GM13977 (cell line): ENCODE measurements around the gene CSRP1.

ENCODE experiments used
- DNase-seq: peaks from one replicate; pipeline ENCODE4 v3.0.0; 2012; ENCODE audit warnings: low spot score
- in situ Hi-C: fragments of 300-500 bp; cut with MboI; formaldehyde crosslinking; loops from one replicate; pipeline ENCODE4 v1.12.0; 2022; ENCODE audit warnings: low sequenced_read_pairs, low pct_unique_long_range_greater_than_20kb, mixed read lengths, inconsistent platforms; ENCODE audit not compliant: unreplicated experiment
- TF ChIP-seq, protein P1 (sequence below): IDR thresholded peaks from 2 replicates; pipeline ENCODE4 v1.5.1; 2012; ENCODE audit warnings: mild to moderate bottlenecking, control low read depth; ENCODE audit not compliant: insufficient read depth; ENCODE audit errors: extremely low read depth, missing control alignments

The CSRP1 gene

DNA sequence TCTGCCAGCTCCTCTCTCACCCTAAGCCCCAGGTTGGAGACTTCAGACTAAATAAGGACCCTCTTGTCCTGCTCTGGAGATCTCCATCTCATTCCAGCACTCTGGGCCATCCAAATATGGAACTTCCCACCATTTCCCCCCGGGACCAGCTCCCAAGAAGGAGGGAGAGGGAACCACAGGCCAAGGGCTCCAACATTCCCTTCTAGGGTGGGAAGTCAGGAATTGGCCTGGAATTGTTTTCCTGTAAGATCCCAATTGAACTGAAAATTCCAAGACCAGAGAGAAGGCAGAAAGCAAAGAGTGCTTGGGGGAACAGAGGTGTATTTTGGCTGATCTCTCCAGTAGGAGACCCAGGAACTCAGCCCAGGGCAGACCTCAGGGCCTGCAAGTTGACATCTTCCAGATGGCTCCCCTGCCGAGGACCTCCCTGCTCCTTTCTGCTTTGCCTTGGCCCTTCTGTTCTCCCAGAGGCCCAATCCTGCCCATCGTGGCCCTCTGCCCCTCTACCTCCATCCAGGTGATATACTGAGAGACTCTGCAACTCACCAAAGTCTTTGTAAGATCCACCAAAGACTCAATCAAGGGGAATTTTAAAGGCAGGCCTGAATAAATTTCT is 14.9 kb downstream of the CSRP1 start:
- TF ChIP-seq, protein P1, sequence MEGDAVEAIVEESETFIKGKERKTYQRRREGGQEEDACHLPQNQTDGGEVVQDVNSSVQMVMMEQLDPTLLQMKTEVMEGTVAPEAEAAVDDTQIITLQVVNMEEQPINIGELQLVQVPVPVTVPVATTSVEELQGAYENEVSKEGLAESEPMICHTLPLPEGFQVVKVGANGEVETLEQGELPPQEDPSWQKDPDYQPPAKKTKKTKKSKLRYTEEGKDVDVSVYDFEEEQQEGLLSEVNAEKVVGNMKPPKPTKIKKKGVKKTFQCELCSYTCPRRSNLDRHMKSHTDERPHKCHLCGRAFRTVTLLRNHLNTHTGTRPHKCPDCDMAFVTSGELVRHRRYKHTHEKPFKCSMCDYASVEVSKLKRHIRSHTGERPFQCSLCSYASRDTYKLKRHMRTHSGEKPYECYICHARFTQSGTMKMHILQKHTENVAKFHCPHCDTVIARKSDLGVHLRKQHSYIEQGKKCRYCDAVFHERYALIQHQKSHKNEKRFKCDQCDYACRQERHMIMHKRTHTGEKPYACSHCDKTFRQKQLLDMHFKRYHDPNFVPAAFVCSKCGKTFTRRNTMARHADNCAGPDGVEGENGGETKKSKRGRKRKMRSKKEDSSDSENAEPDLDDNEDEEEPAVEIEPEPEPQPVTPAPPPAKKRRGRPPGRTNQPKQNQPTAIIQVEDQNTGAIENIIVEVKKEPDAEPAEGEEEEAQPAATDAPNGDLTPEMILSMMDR, result no peak
- DNase-seq, result no peak
- in situ Hi-C loops, result no loop called here

DNA sequence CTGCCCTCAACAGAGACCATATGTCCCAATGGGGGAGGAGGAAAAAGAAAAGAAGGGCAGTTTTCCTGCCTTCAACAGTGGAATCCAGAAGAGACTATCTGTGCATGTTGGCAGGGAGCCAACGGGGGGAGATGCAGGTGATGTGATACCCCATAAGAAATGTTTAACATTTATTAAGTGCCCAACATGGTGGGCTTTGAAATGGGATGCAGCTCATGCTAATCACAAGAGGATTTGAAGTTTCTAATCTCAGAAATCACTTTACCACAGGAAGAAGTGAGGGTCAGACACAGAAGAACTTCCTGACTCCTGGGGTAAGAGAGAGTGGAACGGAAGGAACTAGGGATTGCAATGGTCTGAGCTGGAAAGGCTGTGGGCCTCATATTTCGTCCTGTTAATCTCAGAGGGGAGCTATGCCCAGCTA is 16.2 kb downstream of the CSRP1 start:
- TF ChIP-seq, protein P1, result no peak

DNA sequence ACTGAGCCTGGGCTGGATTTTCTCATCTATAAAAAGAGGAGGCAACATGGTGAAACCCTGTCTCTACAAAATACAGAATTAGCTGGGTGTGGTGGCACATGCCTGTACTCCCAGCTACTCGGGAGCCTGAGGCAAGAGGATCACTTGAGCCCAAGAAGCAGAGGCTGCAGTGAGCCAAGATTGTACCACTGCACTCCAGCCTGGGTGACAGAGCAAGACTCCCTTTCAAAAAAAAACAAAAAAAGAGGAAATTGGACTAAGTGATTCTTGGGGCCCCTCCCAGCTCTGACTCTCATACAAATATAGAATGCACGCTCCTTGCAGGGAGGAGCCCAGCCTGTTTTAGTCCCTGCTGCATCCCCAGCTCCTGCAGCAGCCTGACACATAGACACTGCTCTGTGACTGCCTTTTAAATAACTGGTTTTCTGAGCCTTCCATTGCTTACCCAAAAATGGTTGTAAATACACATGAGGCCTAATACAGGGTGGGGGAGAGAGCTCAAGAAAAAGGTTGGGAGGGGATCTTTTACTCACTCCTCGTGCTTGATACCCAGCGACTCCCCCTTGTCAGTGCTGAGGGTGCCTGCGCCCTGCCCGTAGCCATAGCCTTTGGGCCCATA is 17.2 kb downstream of the CSRP1 start:
- no peak for DNase-seq
- in situ Hi-C loops, result no loop called here

More for the DNA sequence above, 16.2 kb downstream of the CSRP1 start:
- in situ Hi-C loops, result no loop called here
- DNase-seq, result no peak

DNA sequence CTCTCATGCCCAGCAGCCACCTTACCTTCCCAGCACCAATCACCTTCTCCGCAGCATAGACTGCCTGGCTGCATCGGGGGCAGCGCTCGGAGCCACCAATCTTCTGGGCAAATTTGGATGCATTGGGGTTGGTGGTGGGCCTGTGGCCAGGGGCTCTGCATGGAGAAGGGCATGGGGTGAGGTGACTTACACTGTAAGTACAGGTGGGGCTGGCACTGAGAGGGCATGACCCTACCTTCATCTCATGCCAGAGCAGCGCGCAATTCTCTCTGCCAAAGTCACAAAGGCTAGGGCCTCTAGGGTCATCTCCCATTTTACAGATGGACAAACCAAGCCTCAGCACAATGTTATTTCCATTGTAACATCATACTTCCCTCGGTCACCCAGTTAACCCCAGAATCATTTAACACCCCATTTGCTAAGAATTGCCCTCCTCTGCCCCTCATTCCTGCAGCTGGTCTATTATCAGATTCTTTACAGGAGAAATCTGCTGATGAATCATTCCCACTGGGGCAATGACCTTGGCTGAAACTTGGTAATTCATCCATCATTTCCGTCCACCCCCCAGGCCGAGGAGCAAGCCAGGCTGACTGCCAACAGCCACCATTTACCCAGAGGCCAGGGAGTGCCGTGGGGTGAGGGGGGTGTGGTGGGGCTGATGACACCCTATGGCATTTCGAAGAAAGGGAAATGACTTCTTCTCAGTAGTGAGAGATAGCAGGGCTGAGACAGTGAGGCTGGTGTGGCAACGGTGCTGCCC is 17.9 kb downstream of the CSRP1 start:
- DNase-seq, result no peak
- in situ Hi-C loops, result no loop called here
- TF ChIP-seq, protein P1, result no peak

More for the DNA sequence above, 17.2 kb downstream of the CSRP1 start:
- TF ChIP-seq, protein P1, result no peak

DNA sequence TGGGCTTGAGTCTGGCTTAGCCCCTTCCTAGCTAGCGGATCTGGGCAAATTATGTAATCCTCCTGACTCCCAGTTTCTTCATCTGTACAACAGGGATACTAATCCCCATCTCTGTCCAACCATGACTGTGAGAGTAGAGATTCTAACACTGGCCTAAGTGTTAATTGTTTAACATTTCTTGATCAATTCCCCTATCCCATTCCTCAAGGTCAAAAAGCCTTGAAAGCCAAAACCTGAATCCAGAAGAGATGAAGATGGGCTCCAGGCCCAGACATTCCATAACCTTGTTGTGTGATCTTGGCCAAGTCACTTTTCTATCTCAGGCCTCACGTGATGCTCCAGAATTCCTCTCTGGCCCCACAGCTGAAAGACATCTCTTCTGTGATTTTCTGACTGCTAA is 19.2 kb downstream of the CSRP1 start:
- TF ChIP-seq, protein P1, result no peak
- in situ Hi-C loops, result no loop called here
- DNase-seq, result no peak

DNA sequence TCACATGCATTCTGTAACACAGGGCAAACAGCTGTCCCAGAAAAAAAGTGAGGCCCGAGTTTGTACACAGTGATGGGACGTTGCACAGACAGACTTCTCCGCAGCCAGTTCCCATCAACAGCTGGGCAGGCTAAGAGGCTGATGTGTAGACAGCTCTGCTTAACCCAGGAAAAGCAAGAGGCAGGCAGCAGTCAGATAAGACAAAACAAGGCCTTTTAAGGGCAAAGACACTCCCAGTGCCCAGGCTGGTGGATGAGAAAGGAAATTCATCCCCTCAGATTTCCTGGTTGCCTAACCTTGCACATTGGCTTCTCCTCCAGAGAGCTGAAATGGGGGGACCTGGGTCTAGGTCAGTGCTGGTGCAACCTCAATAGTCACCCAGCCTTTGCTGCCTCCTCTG is 20.7 kb downstream of the CSRP1 start:
- in situ Hi-C loops, result no loop called here
- DNase-seq, result no peak
- TF ChIP-seq, protein P1, result no peak
